Neuronal stem cell (in vitro differentiated cells): ENCODE data around the gene STK32C.
"Not testable (repeated sequence)": the region's sequence is repeated elsewhere in the genome, so short reads cannot be mapped to it uniquely, and the experiment has no call there.

Experiments used
- DNase-seq: peaks from one replicate; pipeline ENCODE4 v3.0.0-alpha.2; 2013; ENCODE audit warnings: low spot score
- H2AFZ ChIP-seq: one replicate; pipeline ENCODE4 v1.6.1; 2013; ENCODE audit warnings: mild to moderate bottlenecking, low read length, inconsistent platforms
- H2AK5ac ChIP-seq: 2 replicates; pipeline ENCODE4 v1.6.1; 2013; ENCODE audit warnings: low read depth, mild to moderate bottlenecking, inconsistent platforms, low read length, moderate library complexity, mixed read lengths
- H2BK120ac ChIP-seq: 2 replicates; pipeline ENCODE4 v1.6.1; 2013; ENCODE audit warnings: low read depth, mild to moderate bottlenecking, inconsistent platforms, low read length, moderate library complexity, mixed read lengths
- H2BK12ac ChIP-seq: one replicate; pipeline ENCODE4 v1.6.1; 2013; ENCODE audit warnings: low read length, inconsistent platforms
- H2BK15ac ChIP-seq: 2 replicates; pipeline ENCODE4 v1.6.1; 2013; ENCODE audit warnings: mild to moderate bottlenecking, low read length, inconsistent platforms, mixed read lengths
- H2BK5ac ChIP-seq: one replicate; pipeline ENCODE4 v1.6.1; 2013; ENCODE audit warnings: inconsistent platforms, mild to moderate bottlenecking, low read length, moderate library complexity
- H3K14ac ChIP-seq: one replicate; pipeline ENCODE4 v1.6.1; 2013; ENCODE audit warnings: low read length, inconsistent platforms
- H3K18ac ChIP-seq: 2 replicates; pipeline ENCODE4 v1.6.1; 2013; ENCODE audit warnings: low read length, inconsistent platforms
- H3K23ac ChIP-seq: 2 replicates; pipeline ENCODE4 v1.6.1; 2013; ENCODE audit warnings: low read depth, mild to moderate bottlenecking, mixed read lengths, low read length, inconsistent platforms; ENCODE audit not compliant: poor library complexity
- H3K27ac ChIP-seq: replicated peaks from 3 replicates; pipeline ENCODE4 v1.5.1; 2013; ENCODE audit warnings: low read length, inconsistent platforms
- H3K27me3 ChIP-seq, 3 experiments: 2 replicates each; pipeline ENCODE4 v1.6.1; 2013; ENCODE audit warnings: low read length in 3 of 3, mild to moderate bottlenecking in 2 of 3, inconsistent platforms in 1 of 3, low read depth in 1 of 3, mixed read lengths in 1 of 3, moderate library complexity in 1 of 3; ENCODE audit not compliant: control insufficient read depth in 3 of 3, insufficient read depth in 3 of 3
- H3K36me3 ChIP-seq, 2 donors: replicated peaks in 1 of 2; 2 replicates each; pipeline ENCODE4 v1.6.1; 2013; ENCODE audit warnings: low read length in 2 of 2; ENCODE audit not compliant: control insufficient read depth in 2 of 2, insufficient read depth in 2 of 2
- H3K4ac ChIP-seq: 2 replicates; pipeline ENCODE4 v1.6.1; 2013; ENCODE audit warnings: inconsistent platforms, mild to moderate bottlenecking, low read length, moderate library complexity
- H3K4me1 ChIP-seq, 2 donors: 1 replicate in 1 of 2; 2 replicates in 1 of 2; pipeline ENCODE4 v1.6.1; 2013; ENCODE audit warnings: low read length in 2 of 2, low read depth in 1 of 2; ENCODE audit not compliant: control insufficient read depth in 2 of 2, insufficient read depth in 1 of 2
- H3K4me2 ChIP-seq: one replicate; pipeline ENCODE4 v1.6.1; 2013; ENCODE audit warnings: mild to moderate bottlenecking, low read length, inconsistent platforms; ENCODE audit not compliant: insufficient read depth, poor library complexity, severe bottlenecking
- H3K4me3 ChIP-seq, 2 donors: 2 replicates each; pipeline ENCODE4 v1.5.1; 2013; ENCODE audit warnings: low read length in 2 of 2, mild to moderate bottlenecking in 2 of 2, inconsistent platforms in 1 of 2, moderate library complexity in 1 of 2
- H3K79me1 ChIP-seq: one replicate; pipeline ENCODE4 v1.6.1; 2013; ENCODE audit warnings: low read depth, mild to moderate bottlenecking, inconsistent platforms, low read length, moderate library complexity
- H3K9ac ChIP-seq: one replicate; pipeline ENCODE4 v1.6.1; 2013; ENCODE audit warnings: mild to moderate bottlenecking, low read depth, low read length, inconsistent platforms; ENCODE audit not compliant: poor library complexity
- H3K9me3 ChIP-seq, 2 donors: replicated peaks in 1 of 2; 2 replicates each; pipeline versions ENCODE3 to v1.6.1; 2013; ENCODE audit warnings: low read length in 2 of 2, mild to moderate bottlenecking in 2 of 2, inconsistent platforms in 1 of 2, low read depth in 1 of 2, mixed read lengths in 1 of 2, moderate library complexity in 1 of 2; ENCODE audit not compliant: control insufficient read depth in 2 of 2, insufficient read depth in 1 of 2
- H4K8ac ChIP-seq: one replicate; pipeline ENCODE4 v1.6.1; 2013; ENCODE audit warnings: low read depth, mild to moderate bottlenecking, inconsistent platforms, low read length, moderate library complexity
- H4K91ac ChIP-seq: one replicate; pipeline ENCODE4 v1.6.1; 2013; ENCODE audit warnings: low read length, low read depth, mild to moderate bottlenecking, inconsistent platforms; ENCODE audit not compliant: poor library complexity
- WGBS, 2 donors: extraction: QIAGEN DNeasy Blood & Tissue Kit; methylation state at CpG; one replicate each; pipeline ENCODE4 v1.1.7; 2013; ENCODE audit warnings: missing lambda C conversion rate in 2 of 2, mixed read lengths in 1 of 2; ENCODE audit not compliant: insufficient read length in 2 of 2, insufficient replicate concordance in 1 of 2; ENCODE audit errors: extremely low coverage in 2 of 2; 5-methylcytosine and 5-hydroxymethylcytosine counted together

Gene STK32C

DNA sequence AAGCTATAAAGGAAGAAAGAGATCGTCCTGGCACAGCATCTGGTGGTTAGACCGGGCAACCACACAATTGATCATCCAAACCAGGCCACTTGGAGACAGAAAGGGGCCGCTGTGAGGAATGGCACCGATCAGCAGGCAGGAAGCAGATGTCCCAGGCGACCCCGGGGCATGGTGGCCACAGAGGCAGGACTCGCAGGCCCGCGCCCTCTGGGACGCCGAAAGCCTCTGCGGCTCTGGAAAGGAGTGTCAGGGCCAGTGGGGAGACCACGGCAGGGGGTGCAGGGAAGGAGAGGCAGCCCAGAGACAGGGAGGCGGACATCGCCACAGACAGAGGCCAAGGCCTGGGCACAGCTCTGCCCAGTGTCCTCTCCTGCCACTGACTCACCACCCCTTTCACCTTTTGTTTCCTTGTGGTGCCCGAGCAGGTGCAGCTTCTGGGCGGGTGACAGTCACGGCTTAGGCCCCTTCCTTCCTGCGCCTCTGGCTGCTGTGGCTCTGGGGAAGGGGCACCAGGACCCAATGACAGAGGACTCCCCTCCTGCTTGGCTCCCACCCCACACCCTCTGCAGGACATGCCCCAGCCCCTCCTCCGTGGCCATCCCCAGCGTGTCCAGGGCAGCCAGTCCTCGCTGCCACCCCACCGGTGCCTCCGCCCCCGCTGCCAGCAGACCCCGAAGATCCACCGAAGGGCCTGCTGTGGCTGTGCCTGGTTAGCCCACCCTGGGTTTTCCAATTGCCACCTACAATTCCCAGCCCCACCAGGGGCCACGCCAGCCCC, 10.9 kb downstream of the STK32C start:
- no CpG with 5 or more reads among the region's 28 CpGs for WGBS, 2 donors
- no peak overlapping the region for H2BK5ac ChIP-seq
- no peaks in the 10 kb centered on the region for H3K27me3 ChIP-seq
- peak overlapping the region; percentile 29 for H3K18ac ChIP-seq
- H3K9me3 ChIP-seq = no peaks in the 10 kb centered on the region
- H2BK15ac ChIP-seq = peak overlapping the region; percentile 22
- H3K14ac ChIP-seq = peak overlapping the region; percentile 43
- H4K8ac ChIP-seq = no peak overlapping the region
- H2BK120ac ChIP-seq = no peak overlapping the region
- no peak overlapping the region for H3K4me3 ChIP-seq
- H4K91ac ChIP-seq = no peak overlapping the region
- H3K27ac ChIP-seq = no peak overlapping the region
- peak overlapping the region; percentile 9 for H3K23ac ChIP-seq
- no peak overlapping the region for H3K9ac ChIP-seq
- H2BK12ac ChIP-seq = no peak overlapping the region
- peak overlapping the region; percentile 37 for H2AK5ac ChIP-seq
- no peak overlapping the region for H3K4ac ChIP-seq
- H3K4me2 ChIP-seq = no peak overlapping the region
- DNase-seq = no peak
- H2AFZ ChIP-seq = no peak overlapping the region
- no peaks in the 10 kb centered on the region for H3K79me1 ChIP-seq
- peaks cover 12 to 22% of the 10 kb centered on the region in 2 donors for H3K4me1 ChIP-seq
- no peaks in the 10 kb centered on the region for H3K36me3 ChIP-seq

DNA sequence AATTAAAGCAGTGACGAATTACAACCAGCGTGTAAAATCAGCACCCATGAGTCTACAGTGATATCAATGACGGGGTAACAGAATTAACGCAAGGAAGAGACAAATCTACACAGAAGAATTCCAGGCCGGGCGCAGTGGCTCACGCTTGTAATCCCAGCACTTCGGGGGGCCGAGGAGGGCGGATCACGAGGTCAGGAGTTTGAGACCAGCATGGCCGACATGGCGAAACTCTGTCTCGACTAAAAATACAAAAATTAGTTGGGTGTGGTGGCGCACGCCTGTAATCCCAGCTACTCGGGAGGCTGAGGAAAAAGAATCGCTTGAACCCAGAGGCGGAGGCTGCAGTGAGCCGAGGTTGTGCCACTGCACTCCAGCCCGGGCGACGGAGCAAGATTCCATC, 12.3 kb downstream of the STK32C start:
- not testable (repeated sequence) for H3K18ac ChIP-seq, H4K91ac ChIP-seq, H3K23ac ChIP-seq, H3K4me2 ChIP-seq, H2AK5ac ChIP-seq, H3K14ac ChIP-seq, H2BK15ac ChIP-seq, H3K27me3 ChIP-seq, H2AFZ ChIP-seq, H3K27ac ChIP-seq, H3K79me1 ChIP-seq, H2BK120ac ChIP-seq, H4K8ac ChIP-seq, H2BK12ac ChIP-seq, DNase-seq, H3K9ac ChIP-seq, H3K9me3 ChIP-seq, H3K4me3 ChIP-seq, H3K36me3 ChIP-seq, H3K4ac ChIP-seq, H2BK5ac ChIP-seq
- H3K4me1 ChIP-seq = peaks cover 12 to 22% of the 10 kb centered on the region in 2 donors
- no CpG with 5 or more reads among the region's 23 CpGs for WGBS, 2 donors

DNA sequence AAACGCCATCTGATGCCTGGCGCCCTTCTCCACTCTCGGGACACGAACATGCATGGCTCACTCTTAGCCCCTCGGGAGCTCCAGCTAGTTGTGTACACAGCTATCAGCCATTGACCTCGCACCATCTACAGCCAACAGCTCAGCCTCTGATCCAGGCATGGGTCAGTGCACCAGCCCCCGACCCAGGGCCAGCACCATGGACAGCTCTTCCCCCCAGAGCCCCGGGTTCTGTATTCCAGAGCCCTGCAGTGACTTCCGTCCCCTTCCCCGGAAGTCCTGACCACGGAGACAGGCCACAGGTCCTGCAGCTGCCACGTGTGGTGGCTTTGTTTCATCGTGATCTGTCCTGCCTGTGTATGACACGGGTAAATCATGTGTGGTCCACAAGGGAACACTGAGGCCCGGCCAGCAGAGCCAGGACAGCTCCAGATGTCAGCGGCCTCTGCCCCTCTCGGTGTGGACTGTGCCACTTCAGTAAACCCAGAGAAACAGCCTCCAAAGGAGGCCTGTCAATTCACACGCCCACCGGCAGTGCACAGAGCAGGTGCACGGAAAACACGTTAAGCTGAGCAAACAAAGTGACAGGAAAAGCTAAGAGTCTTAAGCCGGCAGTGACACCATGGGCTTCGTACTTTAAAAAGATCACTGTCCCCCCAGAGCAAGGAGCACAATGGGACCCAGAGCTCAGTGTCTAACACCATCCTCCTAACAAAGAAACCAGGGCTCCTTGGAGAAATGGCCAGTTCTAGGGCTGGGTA, 13.0 kb downstream of the STK32C start:
- Histone ChIP-seq H3K4me2 (no peak overlapping the region), H2BK5ac (no peak overlapping the region), H3K4me3 (peak overlapping the region in 1 of 2 donors; percentile 18), H3K23ac (no peak overlapping the region), H3K4me1 (peaks cover 12 to 22% of the 10 kb centered on the region in 2 donors), H3K9ac (no peak overlapping the region), H2AK5ac (no peak overlapping the region), H2AFZ (no peak overlapping the region), H3K27ac (no peak overlapping the region), H3K27me3 (no peaks in the 10 kb centered on the region), H3K18ac (no peak overlapping the region), H3K9me3 (no peaks in the 10 kb centered on the region), H2BK12ac (no peak overlapping the region), H3K4ac (no peak overlapping the region), H2BK120ac (no peak overlapping the region), H3K14ac (no peak overlapping the region), H3K79me1 (no peaks in the 10 kb centered on the region), H4K8ac (no peak overlapping the region), H4K91ac (no peak overlapping the region), H3K36me3 (no peaks in the 10 kb centered on the region), H2BK15ac (no peak overlapping the region)
- peak; percentile 64 for DNase-seq
- WGBS, 2 donors = no CpG with 5 or more reads among the region's 23 CpGs

DNA sequence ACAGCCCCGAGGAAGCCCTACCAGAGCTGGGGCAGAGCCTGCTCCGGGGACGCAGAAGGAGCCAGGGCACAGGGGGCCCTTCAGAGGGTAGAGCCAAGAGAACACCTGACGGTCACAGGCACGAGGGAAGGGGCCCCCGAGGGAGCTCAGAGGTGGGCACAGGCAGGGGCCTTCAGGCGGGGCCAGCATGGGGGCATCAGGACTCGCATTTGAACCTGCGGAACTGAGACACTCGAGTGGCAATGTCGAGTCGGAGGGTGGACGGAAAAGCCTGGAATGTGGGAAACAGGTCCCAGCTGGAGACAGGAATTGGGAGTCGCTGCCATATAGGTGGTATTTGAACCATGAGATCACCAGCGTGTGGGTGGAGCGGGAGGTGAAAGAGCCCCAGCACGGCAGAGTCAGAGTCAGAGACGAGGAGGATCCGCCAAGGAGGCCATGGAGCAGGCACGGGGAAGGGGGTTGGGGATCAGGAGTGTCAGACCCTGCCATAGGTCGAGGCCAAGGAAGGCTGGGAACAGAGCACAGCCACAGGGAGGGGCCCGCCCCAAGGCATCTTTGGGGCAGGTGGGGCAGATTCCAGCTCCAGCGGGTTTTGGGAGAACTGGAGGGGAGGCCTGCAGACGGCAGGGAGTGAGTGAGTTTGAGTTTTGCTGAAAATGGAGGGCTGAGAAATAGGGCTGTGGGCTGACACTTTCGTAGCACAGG, 13.8 kb downstream of the STK32C start:
- Histone ChIP-seq H3K79me1 (no peaks in the 10 kb centered on the region), H4K8ac (no peak overlapping the region), H2BK120ac (no peak overlapping the region), H3K18ac (no peak overlapping the region), H2BK5ac (no peak overlapping the region), H2AFZ (peak overlapping the region; percentile 75), H3K9me3 (no peaks in the 10 kb centered on the region), H3K4me3 (no peak overlapping the region), H3K27ac (no peak overlapping the region), H3K23ac (no peak overlapping the region), H2AK5ac (no peak overlapping the region), H3K36me3 (no peaks in the 10 kb centered on the region), H4K91ac (no peak overlapping the region), H3K27me3 (no peaks in the 10 kb centered on the region), H2BK12ac (no peak overlapping the region), H3K9ac (no peak overlapping the region), H3K4me1 (peaks cover 12 to 22% of the 10 kb centered on the region in 2 donors), H3K14ac (no peak overlapping the region), H3K4me2 (no peak overlapping the region), H2BK15ac (no peak overlapping the region), H3K4ac (no peak overlapping the region)
- no CpG with 5 or more reads among the region's 25 CpGs for WGBS, 2 donors
- DNase-seq = no peak
